Skeletal muscle satellite cell (primary cell): ENCODE measurements around the gene WWOX.

Source experiments
- H3K27me3 ChIP-seq: 2 replicates; pipeline ENCODE4 v1.7.0; 2013; ENCODE audit warnings: low read length; ENCODE audit not compliant: control insufficient read depth, insufficient read depth
- H3K36me3 ChIP-seq: 2 replicates; pipeline ENCODE4 v1.7.0; 2013; ENCODE audit warnings: mild to moderate bottlenecking, control low read depth, low read length; ENCODE audit not compliant: insufficient read depth
- H3K4me1 ChIP-seq: 2 replicates; pipeline ENCODE4 v1.7.0; 2013; ENCODE audit warnings: low read length; ENCODE audit not compliant: control insufficient read depth, insufficient read depth
- H3K4me2 ChIP-seq: 2 replicates; pipeline ENCODE4 v1.7.0; 2013; ENCODE audit warnings: mild to moderate bottlenecking, low read length
- H3K4me3 ChIP-seq: 2 replicates; pipeline ENCODE4 v1.7.0; 2013; ENCODE audit warnings: low read length
- H3K9ac ChIP-seq: 2 replicates; pipeline ENCODE4 v1.7.0; 2013; ENCODE audit warnings: mild to moderate bottlenecking, low read depth, low read length, moderate library complexity
- H3K9me3 ChIP-seq: replicated peaks from 2 replicates; pipeline ENCODE4 v1.7.0; 2013; ENCODE audit warnings: mild to moderate bottlenecking, control low read depth, low read length

Gene WWOX

DNA sequence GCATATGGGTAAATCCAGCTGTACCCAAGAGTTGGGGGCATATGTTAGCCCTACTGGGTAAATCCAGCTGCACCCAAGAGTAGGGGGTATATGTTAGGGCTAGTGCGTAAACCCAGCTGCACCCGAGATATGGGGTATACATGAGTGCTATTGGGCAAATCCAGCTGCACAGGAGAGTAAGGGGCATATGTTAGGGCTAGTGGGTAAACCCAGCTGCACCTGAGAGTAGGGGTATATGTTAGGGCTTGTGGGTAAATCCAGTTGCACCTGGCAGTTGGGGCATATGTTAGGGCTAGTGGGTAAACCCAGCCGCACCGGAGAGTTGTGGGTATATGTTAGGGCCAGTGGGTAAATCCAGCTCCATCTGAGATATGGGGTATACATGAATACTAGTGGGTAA lies 80.9 kb downstream of the WWOX start:
- H3K4me3 ChIP-seq, result no peak overlapping the region
- no peak overlapping the region for H3K9ac ChIP-seq
- H3K4me1 ChIP-seq, result peaks cover 11% of the 10 kb centered on the region
- H3K9me3 ChIP-seq, result no peaks in the 10 kb centered on the region
- no peak overlapping the region for H3K4me2 ChIP-seq
- H3K27me3 ChIP-seq, result no peaks in the 10 kb centered on the region
- no peaks in the 10 kb centered on the region for H3K36me3 ChIP-seq

DNA sequence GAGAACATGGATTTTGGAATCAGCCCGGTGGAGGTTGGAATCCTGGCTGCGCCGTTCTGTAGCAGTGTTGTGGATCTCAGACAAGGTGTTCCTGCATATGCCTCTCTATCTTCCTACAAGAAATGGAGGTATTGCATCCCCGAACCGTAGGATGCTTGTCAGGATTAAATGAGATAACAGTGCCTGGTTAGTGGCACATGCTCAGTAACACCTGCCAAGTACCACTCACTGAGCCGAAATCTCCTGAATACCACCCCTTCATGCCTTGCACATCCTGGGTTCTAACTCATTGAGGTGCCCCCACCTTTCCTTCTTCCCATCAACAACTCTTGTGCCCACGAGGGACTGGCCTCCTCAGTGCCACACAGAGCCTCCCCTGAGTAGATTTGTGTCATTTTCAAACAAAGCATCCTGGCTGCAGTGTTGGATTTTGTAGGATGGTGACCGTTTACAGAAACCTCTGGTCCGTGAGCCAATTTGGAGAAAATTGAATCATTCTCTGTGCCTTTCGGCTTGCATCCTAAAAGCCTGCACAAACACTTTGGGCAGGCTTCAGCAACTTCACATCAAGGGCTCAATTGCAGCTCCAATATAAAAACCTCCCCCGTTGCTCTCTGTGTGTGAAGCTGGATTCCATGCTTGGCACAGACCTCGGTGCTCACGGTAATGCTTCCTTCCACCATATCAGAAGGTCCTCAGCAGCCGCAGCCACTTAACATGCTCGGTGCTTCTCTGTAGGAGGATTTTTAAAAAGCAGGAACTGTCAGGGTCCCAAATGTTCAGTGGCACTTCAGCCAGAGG lies 84.2 kb downstream of the WWOX start:
- no peak overlapping the region for H3K9ac ChIP-seq
- no peak overlapping the region for H3K4me3 ChIP-seq
- peaks cover 11% of the 10 kb centered on the region for H3K4me1 ChIP-seq
- no peaks in the 10 kb centered on the region for H3K36me3 ChIP-seq
- no peaks in the 10 kb centered on the region for H3K9me3 ChIP-seq
- H3K27me3 ChIP-seq, result no peaks in the 10 kb centered on the region
- no peak overlapping the region for H3K4me2 ChIP-seq

DNA sequence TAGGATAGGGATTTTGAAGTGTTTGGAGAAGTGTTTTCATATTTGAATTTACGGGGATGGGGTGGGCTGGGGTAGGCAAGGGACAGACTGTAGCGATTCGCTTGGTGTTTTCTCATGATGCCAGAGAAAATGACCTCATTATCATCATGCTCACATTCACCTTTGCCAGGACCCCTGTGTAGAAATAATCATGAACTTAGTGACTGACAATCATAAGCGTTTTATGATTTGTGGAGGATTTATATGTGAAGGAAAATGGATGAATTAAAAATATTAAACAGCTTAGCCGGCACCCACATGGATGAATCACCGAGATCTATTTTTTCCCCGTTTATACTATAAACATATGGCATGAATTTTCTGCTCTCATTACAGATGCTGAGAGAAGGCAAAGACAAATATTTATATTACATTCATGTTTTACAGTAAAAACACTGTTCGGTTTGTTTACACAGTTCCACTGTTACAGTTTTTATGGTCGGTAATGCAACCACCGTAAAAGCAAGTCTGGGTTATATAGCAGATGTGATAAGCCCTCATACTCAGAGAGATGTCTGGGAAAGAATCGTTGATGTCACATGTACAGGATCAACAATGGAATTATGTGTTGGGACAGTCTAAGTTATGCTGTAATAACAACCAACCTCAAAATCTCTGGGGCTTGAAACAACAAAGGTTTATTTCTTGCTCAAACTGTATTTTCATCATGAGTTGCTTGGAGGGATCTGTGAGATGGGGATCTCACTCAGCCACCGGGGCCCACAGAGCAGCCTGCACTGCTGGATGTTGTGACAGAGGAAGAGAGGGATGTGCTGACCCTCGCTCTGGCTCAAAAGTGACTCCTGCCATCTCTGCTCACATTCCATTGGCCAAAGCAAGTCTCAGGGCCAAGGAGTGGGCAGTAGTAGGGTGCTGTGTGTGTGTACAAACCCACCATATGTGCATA lies 85.1 kb downstream of the WWOX start:
- no peaks in the 10 kb centered on the region for H3K36me3 ChIP-seq
- H3K4me1 ChIP-seq, result peaks cover 11% of the 10 kb centered on the region
- no peak overlapping the region for H3K9ac ChIP-seq
- no peak overlapping the region for H3K4me3 ChIP-seq
- H3K4me2 ChIP-seq, result no peak overlapping the region
- no peaks in the 10 kb centered on the region for H3K9me3 ChIP-seq
- H3K27me3 ChIP-seq, result no peaks in the 10 kb centered on the region

DNA sequence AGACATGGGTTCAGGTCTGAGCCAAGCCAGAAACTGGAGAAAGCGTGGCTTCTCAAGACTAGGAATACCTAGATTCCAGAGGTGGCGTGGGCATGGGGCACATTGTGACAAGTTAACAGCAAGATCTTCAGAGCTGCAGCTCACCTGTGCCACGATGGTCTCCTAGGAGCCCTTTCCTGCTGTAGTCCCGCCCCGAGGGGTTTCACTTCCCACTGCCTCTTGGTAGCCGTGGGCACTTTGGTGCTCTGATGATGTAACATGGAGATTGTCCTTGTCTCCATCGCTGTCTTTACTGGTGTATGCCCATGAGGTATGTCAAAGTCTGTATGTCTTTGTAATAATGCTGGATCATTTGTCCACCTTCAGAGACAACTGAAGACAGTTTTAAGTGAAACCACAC lies 89.7 kb downstream of the WWOX start:
- Histone ChIP-seq H3K36me3 (no peaks in the 10 kb centered on the region), H3K9ac (no peak overlapping the region), H3K9me3 (no peaks in the 10 kb centered on the region), H3K4me2 (no peak overlapping the region), H3K4me1 (peaks cover 8% of the 10 kb centered on the region), H3K4me3 (no peak overlapping the region), H3K27me3 (no peaks in the 10 kb centered on the region)

DNA sequence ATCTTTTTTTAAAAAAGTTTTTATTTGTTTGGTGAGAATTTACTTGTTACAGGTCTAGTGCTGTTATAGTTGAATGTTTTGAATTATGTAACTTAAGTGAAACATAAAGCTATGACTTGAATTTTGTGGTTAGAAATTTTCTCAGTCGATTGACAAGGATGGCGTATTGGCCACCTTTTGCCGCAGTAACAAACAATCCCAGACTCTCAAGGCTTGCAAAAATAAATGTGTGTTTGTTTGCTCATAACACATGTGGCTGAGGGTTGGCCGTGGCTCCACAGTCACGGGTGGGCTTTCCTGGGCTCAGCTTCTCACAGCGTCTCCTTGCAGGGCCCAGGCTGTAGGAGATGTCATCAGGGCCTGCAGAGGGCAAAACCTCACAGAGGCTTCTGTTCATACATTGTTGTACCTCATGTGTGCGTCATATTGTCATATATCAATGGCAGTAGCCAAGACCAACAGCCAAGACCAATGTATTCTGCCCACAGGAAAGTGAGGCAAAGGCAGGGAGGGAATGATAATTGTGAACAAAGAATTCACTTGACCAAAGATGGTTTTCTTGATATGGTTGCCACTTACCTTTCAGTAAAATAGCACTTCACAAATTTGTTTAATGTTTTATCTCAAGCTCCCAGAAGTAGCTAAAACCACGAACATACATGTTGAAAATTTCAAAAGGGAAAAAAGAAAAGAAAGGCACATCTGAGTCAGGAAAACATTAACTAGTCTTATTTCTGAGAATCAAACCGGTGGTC lies 93.5 kb downstream of the WWOX start:
- H3K9ac ChIP-seq, result no peak overlapping the region
- H3K9me3 ChIP-seq, result no peaks in the 10 kb centered on the region

DNA sequence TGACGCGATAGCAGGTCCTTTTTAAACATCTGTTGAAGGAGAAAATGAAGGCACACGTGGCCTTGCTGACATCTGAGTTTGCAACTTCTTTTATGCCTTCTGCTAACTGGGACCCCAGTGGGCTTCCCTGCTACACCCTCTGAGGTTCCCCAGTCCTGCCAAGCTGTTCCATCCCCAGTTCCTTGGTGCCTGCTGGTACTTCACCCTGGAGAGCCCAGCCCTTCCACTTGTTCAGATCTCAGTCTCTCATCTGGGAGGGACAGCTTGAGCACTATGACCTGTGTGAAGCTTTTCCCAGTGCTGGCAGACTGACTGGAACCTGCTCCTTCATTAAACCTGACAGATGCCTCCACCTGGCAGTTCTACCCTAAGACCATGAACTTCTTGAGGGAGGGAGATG lies 95.5 kb downstream of the WWOX start:
- no peaks in the 10 kb centered on the region for H3K27me3 ChIP-seq
- no peaks in the 10 kb centered on the region for H3K9me3 ChIP-seq
- no peak overlapping the region for H3K4me2 ChIP-seq
- H3K4me1 ChIP-seq, result no peaks in the 10 kb centered on the region
- no peaks in the 10 kb centered on the region for H3K36me3 ChIP-seq
- H3K4me3 ChIP-seq, result no peak overlapping the region
- no peak overlapping the region for H3K9ac ChIP-seq

More for the DNA sequence above, 93.5 kb downstream of the WWOX start:
- H3K4me2 ChIP-seq, result no peak overlapping the region
- no peak overlapping the region for H3K4me3 ChIP-seq
- no peaks in the 10 kb centered on the region for H3K4me1 ChIP-seq
- H3K27me3 ChIP-seq, result no peaks in the 10 kb centered on the region
- no peaks in the 10 kb centered on the region for H3K36me3 ChIP-seq

DNA sequence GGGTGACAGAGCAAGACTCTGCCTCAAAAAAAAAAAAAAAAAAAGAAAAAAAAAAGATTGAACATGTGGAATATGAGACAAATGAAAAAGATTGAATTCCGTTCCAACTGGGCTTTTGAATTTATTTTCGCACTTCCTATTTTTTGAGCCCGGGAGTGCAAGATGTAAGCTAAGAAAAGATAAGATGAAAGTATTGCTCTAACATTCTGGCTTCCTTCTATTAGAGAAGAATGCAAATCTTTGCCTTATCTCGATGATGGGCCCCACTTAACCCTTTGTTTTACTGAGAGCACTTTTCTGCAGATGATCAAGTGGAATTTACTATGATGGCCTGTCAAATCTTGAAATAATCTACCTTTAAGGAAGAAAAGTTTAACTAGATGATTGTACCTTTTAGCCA lies 96.3 kb downstream of the WWOX start:
- Histone ChIP-seq H3K4me1 (no peaks in the 10 kb centered on the region), H3K36me3 (no peaks in the 10 kb centered on the region), H3K9me3 (no peaks in the 10 kb centered on the region), H3K4me2 (no peak overlapping the region), H3K27me3 (no peaks in the 10 kb centered on the region), H3K4me3 (no peak overlapping the region), H3K9ac (no peak overlapping the region)

DNA sequence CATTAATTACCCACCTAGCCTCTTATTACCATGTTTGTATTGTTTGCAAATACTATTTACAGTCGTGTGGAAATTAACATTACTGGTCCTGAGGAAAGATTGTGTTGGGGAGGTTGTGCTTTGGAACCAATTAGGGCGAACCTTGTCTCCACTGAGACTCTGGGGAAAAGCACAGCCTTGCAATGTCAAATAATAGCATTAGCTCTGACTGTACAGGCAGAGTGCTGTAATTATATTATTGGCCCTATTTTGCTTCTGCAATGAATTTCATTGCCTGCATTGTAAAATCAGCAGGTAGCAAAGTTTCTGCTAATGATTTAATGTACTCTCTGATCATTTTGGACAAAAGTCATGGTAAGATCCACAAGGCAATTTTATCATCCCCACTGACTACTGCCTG lies 97.0 kb downstream of the WWOX start:
- no peak overlapping the region for H3K4me3 ChIP-seq
- H3K4me2 ChIP-seq, result no peak overlapping the region
- no peaks in the 10 kb centered on the region for H3K27me3 ChIP-seq
- no peaks in the 10 kb centered on the region for H3K9me3 ChIP-seq
- H3K36me3 ChIP-seq, result no peaks in the 10 kb centered on the region
- no peak overlapping the region for H3K9ac ChIP-seq
- no peaks in the 10 kb centered on the region for H3K4me1 ChIP-seq

DNA sequence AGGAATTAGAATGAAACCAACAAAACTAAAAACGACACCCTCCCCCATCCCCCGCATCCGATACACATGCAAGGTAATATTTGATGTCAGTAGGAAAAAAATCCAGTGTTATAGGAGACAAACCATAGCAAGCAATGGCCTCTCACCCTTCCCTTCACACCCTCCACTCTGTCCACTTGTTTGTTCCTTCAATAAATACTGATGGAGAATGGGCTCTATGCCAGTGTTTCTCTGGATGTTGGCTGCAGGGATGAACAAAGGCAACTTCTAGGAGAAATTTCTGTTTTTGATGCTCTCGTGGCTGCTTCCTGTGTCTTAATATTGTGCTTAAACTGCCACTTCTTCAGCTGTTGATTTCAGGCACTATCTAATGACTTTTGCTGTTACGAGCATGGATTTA lies 98.8 kb downstream of the WWOX start:
- Histone ChIP-seq H3K36me3 (no peaks in the 10 kb centered on the region), H3K9me3 (no peaks in the 10 kb centered on the region), H3K27me3 (no peaks in the 10 kb centered on the region)

DNA sequence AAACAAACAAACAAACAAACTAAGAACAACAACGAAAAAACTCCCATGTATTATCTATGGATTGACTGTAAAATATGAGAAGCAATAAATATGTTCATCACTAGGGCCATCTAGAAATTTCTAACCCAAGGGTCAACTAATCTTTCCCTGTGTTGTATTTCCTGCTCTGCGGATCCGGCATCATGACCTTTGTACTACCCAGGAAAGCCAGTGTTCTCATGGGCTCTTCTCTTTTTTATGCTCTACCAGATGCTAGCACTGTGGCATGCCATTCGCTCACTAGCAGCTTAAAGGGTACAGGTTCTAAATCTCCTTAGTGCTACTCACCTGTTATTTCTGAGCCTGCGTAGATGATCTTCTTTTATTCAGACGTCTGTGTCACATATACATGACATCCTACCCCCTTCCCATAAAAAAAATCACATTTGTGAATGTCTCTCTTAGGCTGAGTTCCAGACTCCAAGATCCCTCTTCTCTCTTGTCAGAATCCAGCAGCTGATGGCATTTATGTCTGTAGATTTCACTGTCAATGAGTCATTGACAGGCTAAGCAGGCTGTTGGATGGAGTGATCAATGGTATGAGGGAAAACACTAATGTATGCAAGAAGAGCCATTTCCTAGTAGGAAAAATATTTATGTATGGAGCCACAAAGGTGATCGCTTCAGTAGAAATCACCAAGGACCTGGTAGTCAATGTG lies 100.0 kb downstream of the WWOX start:
- no peak overlapping the region for H3K4me2 ChIP-seq
- no peaks in the 10 kb centered on the region for H3K36me3 ChIP-seq
- no peak overlapping the region for H3K9ac ChIP-seq
- H3K9me3 ChIP-seq, result no peaks in the 10 kb centered on the region
- H3K4me3 ChIP-seq, result no peak overlapping the region
- H3K27me3 ChIP-seq, result no peaks in the 10 kb centered on the region
- no peaks in the 10 kb centered on the region for H3K4me1 ChIP-seq

More for the DNA sequence above, 98.8 kb downstream of the WWOX start:
- Histone ChIP-seq H3K4me3 (no peak overlapping the region), H3K4me1 (no peaks in the 10 kb centered on the region), H3K4me2 (no peak overlapping the region), H3K9ac (no peak overlapping the region)

DNA sequence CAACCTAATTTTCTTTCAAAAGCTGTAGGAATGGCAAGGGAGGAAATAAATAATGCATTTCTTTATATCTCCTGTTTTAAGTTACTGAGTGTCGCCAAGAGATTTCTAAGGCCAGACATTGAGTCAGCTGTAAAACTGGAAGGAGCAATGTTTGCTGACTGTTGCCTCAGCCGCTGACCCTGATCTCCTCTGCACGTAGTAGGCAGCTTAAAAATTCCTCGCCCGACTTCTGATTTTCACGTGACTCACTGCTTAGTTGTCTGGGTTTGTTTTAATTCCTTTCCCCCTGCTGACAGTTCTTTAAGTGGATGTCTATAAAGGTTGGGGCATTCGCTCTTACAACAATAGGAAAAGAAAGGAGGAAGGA lies 100.6 kb downstream of the WWOX start:
- H3K27me3 ChIP-seq, result no peaks in the 10 kb centered on the region
- no peaks in the 10 kb centered on the region for H3K4me1 ChIP-seq
- H3K4me2 ChIP-seq, result no peak overlapping the region
- H3K4me3 ChIP-seq, result no peak overlapping the region
- H3K9me3 ChIP-seq, result no peaks in the 10 kb centered on the region
- no peaks in the 10 kb centered on the region for H3K36me3 ChIP-seq
- no peak overlapping the region for H3K9ac ChIP-seq
